GM21528 (cell line): ENCODE data around the gene SMARCA1.
"Not testable (repeated sequence)": the region's sequence is repeated elsewhere in the genome, so short reads cannot be mapped to it uniquely, and the experiment has no call there.

Experiments used
- ATAC-seq: cut with Tn5 transposase; IDR thresholded peaks from one replicate; pipeline ENCODE4 v1.9.1; 2021; ENCODE audit warnings: mild to moderate bottlenecking, moderate library complexity; ENCODE audit not compliant: unreplicated experiment, low FRiP score

Gene SMARCA1

GRCh38 chrX:129523079-129523911, at the start of gene SMARCA1:
SMARCA1 (minus strand) TSS chrX:129523490; CDS start chrX:129523370, 120 bp downstream.
- no peak for ATAC-seq

GRCh38 chrX:129572422-129572821, 49.1 kb upstream of the SMARCA1 start:
- ATAC-seq, result no peak

- ATAC-seq, result no peak
Measured at GRCh38 chrX:129568349-129568748, 45.1 kb upstream of the SMARCA1 start.

GRCh38 chrX:129566073-129566472, 42.8 kb upstream of the SMARCA1 start:
- ATAC-seq, result no peak

- ATAC-seq, result no peak
Measured at GRCh38 chrX:129565046-129565650, 41.9 kb upstream of the SMARCA1 start.

GRCh38 chrX:129564345-129564744, 41.1 kb upstream of the SMARCA1 start:
- not testable (repeated sequence) for ATAC-seq

- no peak for ATAC-seq
Measured at GRCh38 chrX:129561453-129561852, 38.2 kb upstream of the SMARCA1 start.

GRCh38 chrX:129559783-129560182, 36.5 kb upstream of the SMARCA1 start:
- no peak for ATAC-seq

- no peak for ATAC-seq
Measured at GRCh38 chrX:129557844-129558480, 34.7 kb upstream of the SMARCA1 start.

GRCh38 chrX:129556806-129557315, 33.6 kb upstream of the SMARCA1 start:
- no peak for ATAC-seq

GRCh38 chrX:129554816-129555215, 31.5 kb upstream of the SMARCA1 start:
- ATAC-seq, result not testable (repeated sequence)

GRCh38 chrX:129553619-129554288, 30.5 kb upstream of the SMARCA1 start:
- peak; percentile 98 for ATAC-seq

- no peak for ATAC-seq
Measured at GRCh38 chrX:129549124-129549523, 25.8 kb upstream of the SMARCA1 start.

GRCh38 chrX:129545408-129545807, 22.1 kb upstream of the SMARCA1 start:
- no peak for ATAC-seq

- ATAC-seq, result no peak
Measured at GRCh38 chrX:129544780-129545179, 21.5 kb upstream of the SMARCA1 start.

GRCh38 chrX:129540722-129541184, 17.5 kb upstream of the SMARCA1 start:
- no peak for ATAC-seq

- peak; percentile 100 for ATAC-seq
Measured at GRCh38 chrX:129540068-129540653, 16.9 kb upstream of the SMARCA1 start, which contains the start of gene OCRL. OCRL (plus strand) TSS chrX:129540259; CDS start chrX:129540440, 181 bp downstream.

- ATAC-seq, result no peak
Measured at GRCh38 chrX:129534816-129535578, 11.7 kb upstream of the SMARCA1 start.

- no peak for ATAC-seq
Measured at GRCh38 chrX:129531132-129531531, 7.8 kb upstream of the SMARCA1 start.
